GM19397 (cell line): Measurements from ENCODE around the gene SLC35G2.
"Not testable (repeated sequence)": the region's sequence is repeated elsewhere in the genome, so short reads cannot be mapped to it uniquely, and the experiment has no call there.

Source experiments
- ATAC-seq: cut with Tn5 transposase; IDR thresholded peaks from one replicate; pipeline ENCODE4 v1.9.1; 2021; ENCODE audit warnings: mild to moderate bottlenecking, moderate library complexity; ENCODE audit not compliant: unreplicated experiment

The SLC35G2 gene

DNA sequence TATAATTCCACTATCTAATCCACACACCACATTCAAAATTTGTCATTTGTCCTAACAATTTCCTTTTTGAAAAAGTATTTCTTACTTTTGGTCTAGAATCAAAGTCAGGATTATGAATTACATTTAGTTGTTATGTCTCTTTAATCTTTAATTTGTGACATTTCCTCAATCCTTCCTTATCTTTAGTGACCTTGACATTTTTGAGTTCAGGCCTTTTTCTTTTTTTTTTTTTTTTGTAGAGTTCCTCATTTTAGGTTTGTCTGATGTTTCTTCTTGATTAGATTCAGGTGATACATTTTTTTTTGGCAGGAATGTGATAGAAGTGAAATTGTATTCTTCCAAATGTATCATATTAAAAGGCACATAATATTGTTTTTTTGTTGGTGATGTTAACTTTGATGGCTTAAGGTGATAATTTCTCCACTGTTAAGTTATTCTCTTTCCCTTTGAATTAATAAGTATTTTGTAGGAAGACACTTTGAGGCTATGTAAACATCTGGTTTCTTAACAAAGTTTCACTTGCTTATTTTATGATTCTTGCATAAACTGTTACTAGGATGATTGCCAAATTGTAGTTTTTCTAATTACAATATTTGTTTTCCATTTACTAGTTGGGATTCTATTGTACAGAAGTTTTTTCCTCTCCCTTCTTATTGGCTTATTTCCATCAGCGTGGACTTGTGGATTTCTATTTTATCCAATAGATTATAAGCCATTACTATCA lies 16.3 kb downstream of the SLC35G2 start:
- ATAC-seq, result no peak

- no peak for ATAC-seq
These were observed 17.0 kb downstream of the SLC35G2 start for GRCh38 chr3:136835813-136836510.

DNA sequence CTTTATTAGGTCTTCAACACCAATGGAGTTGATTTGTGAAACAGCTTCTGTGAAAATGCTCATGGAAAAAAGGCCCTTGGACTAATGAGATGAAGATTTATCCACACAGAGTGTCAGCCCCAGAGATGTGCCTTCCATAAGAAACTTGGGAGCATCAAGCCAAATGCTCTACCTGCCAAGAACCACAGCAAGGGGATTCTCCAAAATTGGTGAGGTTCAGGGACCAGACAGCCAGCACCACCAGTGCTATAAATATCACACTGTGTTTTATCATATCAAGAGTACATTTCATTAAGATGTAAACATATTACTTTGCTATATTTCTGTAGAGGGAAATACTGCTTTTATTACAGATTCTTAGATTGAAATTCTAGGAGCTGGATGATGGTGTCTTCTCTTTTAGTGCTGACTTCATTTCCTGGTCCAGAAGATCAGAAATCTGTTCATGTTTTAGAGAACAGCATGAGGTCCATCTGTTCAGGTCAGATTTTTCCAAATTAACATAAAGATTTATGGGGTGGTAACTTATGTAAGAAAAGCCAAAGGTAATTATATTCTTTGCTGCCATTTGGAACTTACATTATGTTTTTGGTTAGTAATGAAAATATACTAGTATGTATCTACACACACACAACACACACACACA lies 17.7 kb downstream of the SLC35G2 start:
- no peak for ATAC-seq

GRCh38 chr3:136838641-136839555 lies 20.0 kb downstream of the SLC35G2 start:
- no peak for ATAC-seq

DNA sequence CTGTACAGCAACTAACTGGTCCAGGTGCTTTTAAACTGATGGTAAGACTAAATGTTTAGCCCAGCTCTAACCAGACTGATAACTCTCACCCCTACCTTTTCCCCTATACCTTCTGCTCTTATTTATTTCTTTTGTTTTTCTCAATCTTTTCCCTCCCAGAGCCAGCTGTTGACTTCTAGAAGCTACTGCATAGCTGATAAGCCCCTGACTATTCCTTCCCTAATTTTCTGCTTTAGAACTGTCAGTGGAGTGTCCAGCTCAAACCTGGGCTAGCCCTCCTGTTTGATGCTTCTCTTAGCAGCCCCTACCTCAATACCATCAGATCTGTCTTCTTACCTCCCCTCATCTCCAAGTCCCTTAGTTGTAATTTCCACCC lies 20.6 kb downstream of the SLC35G2 start:
- no peak for ATAC-seq

DNA sequence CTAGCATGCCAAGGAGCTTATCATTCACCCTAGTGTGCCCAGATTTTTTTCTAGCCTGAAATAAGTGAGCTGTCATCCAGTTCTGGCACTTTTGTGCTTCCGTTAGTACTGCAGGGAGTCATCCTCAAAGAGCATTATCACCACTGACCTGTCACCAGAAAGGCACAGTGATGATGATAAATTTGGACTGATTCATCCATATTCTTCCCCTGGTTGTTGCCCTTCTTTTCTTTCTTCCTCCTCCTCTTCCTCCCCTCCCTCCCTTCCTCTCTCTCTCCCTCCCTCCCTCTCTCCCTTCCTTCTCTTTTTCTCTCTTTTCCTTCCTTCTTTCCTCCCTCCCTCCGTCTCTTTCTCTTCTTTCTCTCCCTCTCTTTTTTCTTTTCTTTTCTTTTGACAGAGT lies 21.3 kb downstream of the SLC35G2 start:
- ATAC-seq, result no peak

DNA sequence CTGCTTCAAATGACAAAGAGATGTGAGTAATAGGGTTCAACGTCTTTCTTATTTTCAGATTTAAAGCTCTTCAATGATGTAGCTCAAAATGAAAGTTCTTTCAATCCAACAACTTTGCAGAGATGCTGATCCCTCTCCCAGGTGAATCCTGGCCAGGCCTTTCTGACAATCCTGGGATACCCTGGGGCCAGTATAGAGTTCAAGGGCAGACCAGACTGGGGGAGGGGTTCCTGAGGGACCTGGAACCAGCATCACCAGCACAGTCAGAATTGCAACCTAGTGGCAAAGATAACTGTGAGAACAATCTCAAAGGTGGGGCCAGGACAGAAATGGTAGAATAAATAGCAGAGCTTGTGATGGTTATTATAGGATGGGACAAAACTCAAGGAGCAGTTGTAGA lies 23.4 kb downstream of the SLC35G2 start:
- no peak for ATAC-seq

DNA sequence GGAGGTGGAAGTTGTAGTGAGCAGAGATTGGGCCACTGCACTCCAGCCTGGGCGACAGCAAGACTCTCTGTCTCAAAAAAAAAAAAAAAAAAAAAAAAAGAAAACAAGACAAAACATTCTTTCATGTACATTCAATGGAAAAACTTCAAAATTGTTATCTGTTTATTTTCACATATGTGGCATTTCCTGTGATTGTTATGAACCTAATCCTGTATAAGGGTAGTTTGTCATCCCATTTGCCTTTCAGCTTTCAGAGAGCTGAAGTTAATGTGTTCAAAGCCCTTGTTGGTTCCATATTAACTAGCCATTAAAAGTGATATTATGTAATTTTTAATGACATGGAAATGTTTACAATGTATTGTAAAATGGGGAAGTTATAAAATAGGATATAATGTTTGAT lies 25.8 kb downstream of the SLC35G2 start:
- ATAC-seq, result no peak

- no peak for ATAC-seq
These were observed 33.3 kb downstream of the SLC35G2 start for GRCh38 chr3:136852180-136852579.

DNA sequence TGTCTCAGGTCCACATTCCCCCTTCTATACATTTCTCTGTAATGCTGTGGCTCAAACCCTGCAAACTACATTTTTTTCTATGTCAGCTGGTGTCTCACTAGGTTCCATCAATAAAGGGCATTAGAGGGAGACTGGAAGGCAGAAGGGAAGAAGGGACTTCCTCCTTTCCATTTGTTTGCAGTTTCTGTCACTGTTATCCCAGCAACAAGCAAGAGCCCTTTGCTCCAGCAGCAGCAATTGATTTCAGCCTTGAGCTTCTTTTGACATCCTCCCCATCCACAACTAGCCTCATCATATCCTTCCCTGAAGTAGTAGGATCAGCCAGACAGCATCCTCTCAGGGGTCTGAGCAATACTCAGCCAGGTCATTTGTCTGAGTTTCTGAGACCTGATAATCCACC lies 37.7 kb downstream of the SLC35G2 start:
- no peak for ATAC-seq

DNA sequence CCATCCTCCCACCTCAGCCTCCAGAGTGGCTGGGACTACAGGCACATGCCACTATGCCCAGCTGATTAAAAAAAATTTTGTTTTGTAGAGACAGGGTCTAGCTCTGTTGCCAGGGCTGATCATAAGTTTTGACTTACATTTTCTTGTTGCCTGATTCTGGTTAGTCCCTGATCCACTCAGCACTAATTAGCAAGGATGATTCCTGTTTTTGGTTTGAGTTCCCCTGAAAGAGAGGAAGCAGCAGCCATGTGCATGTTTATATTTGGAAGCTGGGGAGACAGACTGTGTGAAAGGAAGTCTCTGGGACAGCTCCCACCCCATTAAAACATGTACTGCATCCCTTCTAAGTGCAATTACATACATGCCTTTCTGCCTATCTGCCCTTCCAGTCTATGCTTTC lies 39.5 kb downstream of the SLC35G2 start:
- no peak for ATAC-seq

DNA sequence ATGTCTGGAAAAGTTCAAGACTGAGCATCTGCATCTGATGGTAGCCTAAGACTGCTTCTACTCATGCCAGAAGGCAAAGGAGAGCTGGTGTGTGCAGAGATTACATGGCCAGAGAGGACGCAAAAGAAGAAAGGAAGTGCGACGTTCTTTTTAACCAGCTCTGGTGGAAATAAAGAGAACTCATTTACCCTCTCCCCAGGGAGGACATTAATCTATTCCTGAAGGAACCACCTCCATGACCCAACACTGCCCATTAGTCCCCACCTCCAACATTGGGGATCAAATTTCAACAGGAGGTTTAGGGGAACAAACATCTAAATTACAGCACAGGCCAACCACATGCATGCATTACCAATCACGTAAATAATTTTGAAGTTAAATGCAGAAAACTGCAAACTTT lies 41.6 kb downstream of the SLC35G2 start:
- no peak for ATAC-seq

- ATAC-seq, result peak; percentile 97
These were observed 43.1 kb downstream of the SLC35G2 start, which contains the start of gene NCK1 for GRCh38 chr3:136861890-136862616. TSS of gene NCK1 (plus strand) at chr3:136862208. CDS start at chr3:136928002, 65,794 bp downstream.

DNA sequence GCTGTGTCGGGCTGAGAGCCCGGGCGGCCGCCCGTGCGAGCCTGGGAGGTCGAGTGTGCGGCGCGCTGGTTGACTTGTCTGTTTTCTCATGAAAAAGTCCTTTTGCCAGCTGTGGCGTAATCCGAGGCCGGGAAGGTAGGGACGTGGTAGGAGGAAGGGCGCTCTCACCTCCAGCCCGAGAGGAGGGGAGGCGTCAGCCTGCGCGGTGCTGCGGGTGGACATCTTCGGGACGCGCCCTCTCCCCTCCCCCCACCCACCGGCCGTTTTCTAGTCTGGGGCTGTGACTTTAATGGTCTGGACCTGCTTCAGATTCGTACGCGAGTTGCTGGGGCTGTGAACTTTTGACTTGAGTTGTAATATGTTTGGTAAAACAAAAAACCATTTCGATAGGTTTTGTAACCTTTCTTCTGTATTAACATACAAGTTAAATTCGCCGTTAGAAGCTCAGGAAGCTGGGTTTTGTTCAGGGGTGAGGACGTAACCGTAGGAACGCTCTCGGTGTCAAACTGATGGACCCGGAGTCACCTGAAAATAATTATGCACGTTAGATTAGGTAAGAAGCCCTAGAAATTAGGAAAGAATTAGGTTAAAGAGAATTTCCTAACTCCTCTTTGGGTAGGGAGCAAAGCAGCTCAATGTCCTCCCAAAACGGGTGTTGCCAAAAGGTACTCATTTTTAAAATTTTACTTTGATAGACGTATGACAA lies 43.8 kb downstream of the SLC35G2 start:
- peak; percentile 17 for ATAC-seq

GRCh38 chr3:136869282-136869681 lies 50.4 kb downstream of the SLC35G2 start:
- ATAC-seq, result no peak

DNA sequence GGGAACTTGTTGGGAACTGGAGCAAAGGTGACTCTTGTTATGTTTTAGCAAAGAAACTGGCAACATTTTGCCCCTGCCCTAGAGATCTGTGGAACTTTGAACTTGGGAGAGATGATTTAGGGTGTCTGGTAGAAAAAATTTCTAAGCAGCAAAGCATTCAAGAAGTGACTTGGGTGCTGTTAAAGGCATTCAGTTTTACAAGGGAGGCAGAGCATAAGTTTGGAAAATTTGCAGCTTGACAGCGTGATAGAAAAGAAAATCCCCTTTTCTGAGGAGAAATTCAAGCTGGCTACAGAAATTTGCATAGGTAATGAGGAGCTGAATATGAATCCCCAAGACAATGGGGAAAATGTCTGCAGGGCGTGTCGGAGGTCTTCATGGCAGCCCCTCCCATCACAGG lies 53.3 kb downstream of the SLC35G2 start:
- not testable (repeated sequence) for ATAC-seq

GRCh38 chr3:136879510-136879909 lies 60.6 kb downstream of the SLC35G2 start:
- ATAC-seq, result not testable (repeated sequence)

GRCh38 chr3:136882571-136882970 lies 63.6 kb downstream of the SLC35G2 start:
- no peak for ATAC-seq

- ATAC-seq, result no peak
These were observed 65.2 kb downstream of the SLC35G2 start for GRCh38 chr3:136883967-136884720.
